Stomach (tissue), 19 donors: ENCODE results near the gene LYL1. TPM values are rescaled to one million over a fixed set of nuclear protein-coding genes. Genes with fewer than 3 reads are reported as not detected.
A peak's percentile ranks its signal among the peaks of the same experiment; 100 is the strongest.

Experiments
- DNase-seq, 2 donors: peaks; one replicate each; pipeline versions ENCODE4 v3.0.0 to v3.0.0-alpha.2; 2013 to 2019
- H3K27ac ChIP-seq, 5 donors: fragments of 200-600 bp in 4 of 5; sonication (generic) in 4 of 5; one replicate each; pipeline ENCODE4 v1.5.1; 2013 to 2019; ENCODE audit warnings: mild to moderate bottlenecking in 1 of 5, moderate library complexity in 1 of 5
- H3K27me3 ChIP-seq, 3 donors: fragments of 200-600 bp; sonication (generic); one replicate each; pipeline ENCODE4 v1.5.1; 2017 to 2019; ENCODE audit warnings: mixed run types in 1 of 3
- H3K36me3 ChIP-seq, 4 donors: fragments of 200-600 bp; sonication (generic); 1 replicate in 3 of 4; 2 replicates in 1 of 4; pipeline ENCODE4 v1.5.1; 2016 to 2019
- H3K4me1 ChIP-seq, 4 donors: fragments of 200-600 bp; sonication (generic); one replicate each; pipeline ENCODE4 v1.5.1; 2016 to 2019
- H3K4me3 ChIP-seq, 4 donors: fragments of 200-600 bp; sonication (generic) in 3 of 4; one replicate each; pipeline ENCODE4 v1.5.1; 2016 to 2019; ENCODE audit warnings: mild to moderate bottlenecking in 1 of 4
- H3K9me3 ChIP-seq, 4 donors: fragments of 200-600 bp; sonication (generic); one replicate each; pipeline ENCODE4 v1.5.1; 2016 to 2019
- EP300 ChIP-seq: sonication (generic); formaldehyde crosslinking; IDR thresholded peaks from one replicate; pipeline ENCODE4 v1.6.1; 2017; ENCODE audit warnings: antibody characterized with exemption
- POLR2A ChIP-seq, 4 donors: fragments of 450-650 bp; IDR thresholded peaks; one replicate each; pipeline ENCODE4 v1.6.1; 2016; ENCODE audit warnings: antibody characterized with exemption in 4 of 4, control low read depth in 2 of 4, mild to moderate bottlenecking in 1 of 4, moderate library complexity in 1 of 4
- POLR2AphosphoS5 ChIP-seq, 3 donors: sonication (generic); formaldehyde crosslinking; IDR thresholded peaks; one replicate each; pipeline ENCODE4 v1.6.1; 2016; ENCODE audit warnings: antibody characterized with exemption in 3 of 3
- WGBS, 5 donors: extraction: QIAGEN DNeasy Blood & Tissue Kit in 3 of 5; methylation state at CpG; one replicate each; pipeline versions ENCODE4 v1.1.5 to v1.1.7; 2013 to 2018; 5-methylcytosine and 5-hydroxymethylcytosine counted together
- intact Hi-C: fragments of 100-400 bp; cut with DNase I; formaldehyde crosslinking; loops from one replicate; pipeline ENCODE4 v1.15.1; 2023; ENCODE audit warnings: low total_unique reads
- long read RNA-seq, 10 donors: transcript quantifications; one replicate each; lab custom pipeline, GENCODE V29; 2026
- polyA plus RNA-seq, 3 donors: library from polyadenylated mRNA; stranded (reverse); fragments of 200-250 nt; gene quantifications; one replicate each; pipeline ENCODE4 v1.2.3, GENCODE V29; 2013
- total RNA-seq, 5 donors: library from RNA; depleted of rRNA; stranded (reverse); fragments of >200 nt; gene quantifications; one replicate each; pipeline versions ENCODE4 v1.1.0 to v1.2.3, GENCODE V29; 2014 to 2016
- TF ChIP-seq, protein P1 (sequence below), 7 experiments: fragments of 450-650 bp in 4 of 7; fragments of 200-600 bp in 3 of 7; sonication (generic) in 3 of 7; IDR thresholded peaks; one replicate each; pipeline ENCODE4 v1.5.1; 2016 to 2019; ENCODE audit warnings: antibody characterized with exemption in 7 of 7, control low read depth in 2 of 7, mild to moderate bottlenecking in 1 of 7
- donor health status: healthy with polysubstance abuse.
- donor health status: Bipolar disorder and iron deficiency.
- donor health status: healthy.

Gene LYL1
- total RNA-seq (10 to 100 TPM in 2 of 5 donors, 1 to 10 TPM in 2, not detected in 1; 1.3 to 19.3 (median 7.6) TPM), polyA plus RNA-seq (1 to 10 TPM; 4.1 to 5.5 (median 5.0) TPM)
- long read RNA-seq, donor 1, partial matches to known transcripts: 0 of 1 reads
- long read RNA-seq, donor 1, other reads (novel, unspliced or antisense): 0 of 1 reads
- long read RNA-seq, donor 2: 0 reads
- long read RNA-seq, donor 3, partial matches to known transcripts: 0 of 1 reads
- long read RNA-seq, donor 3, other reads (novel, unspliced or antisense): 0 of 1 reads
- long read RNA-seq, donor 4: 0 reads
- long read RNA-seq, donor 5, partial matches to known transcripts: 0 of 3 reads
- long read RNA-seq, donor 5, other reads (novel, unspliced or antisense): 0 of 3 reads
- long read RNA-seq, donor 6, transcript LYL1-201 (4 exons, 1,490 nt): major isoform, 8 of 10 reads
- long read RNA-seq, donor 6, partial matches to known transcripts: 0 of 10 reads
- long read RNA-seq, donor 6, other reads (novel, unspliced or antisense): 0 of 10 reads
- long read RNA-seq, donor 7, partial matches to known transcripts: 0 of 2 reads
- long read RNA-seq, donor 7, other reads (novel, unspliced or antisense): 0 of 2 reads
- long read RNA-seq, donor 8: 0 reads
- long read RNA-seq, donor 9, partial matches to known transcripts: 0 of 2 reads
- long read RNA-seq, donor 9, other reads (novel, unspliced or antisense): 0 of 2 reads
- long read RNA-seq, donor 10: 0 reads

DNA sequence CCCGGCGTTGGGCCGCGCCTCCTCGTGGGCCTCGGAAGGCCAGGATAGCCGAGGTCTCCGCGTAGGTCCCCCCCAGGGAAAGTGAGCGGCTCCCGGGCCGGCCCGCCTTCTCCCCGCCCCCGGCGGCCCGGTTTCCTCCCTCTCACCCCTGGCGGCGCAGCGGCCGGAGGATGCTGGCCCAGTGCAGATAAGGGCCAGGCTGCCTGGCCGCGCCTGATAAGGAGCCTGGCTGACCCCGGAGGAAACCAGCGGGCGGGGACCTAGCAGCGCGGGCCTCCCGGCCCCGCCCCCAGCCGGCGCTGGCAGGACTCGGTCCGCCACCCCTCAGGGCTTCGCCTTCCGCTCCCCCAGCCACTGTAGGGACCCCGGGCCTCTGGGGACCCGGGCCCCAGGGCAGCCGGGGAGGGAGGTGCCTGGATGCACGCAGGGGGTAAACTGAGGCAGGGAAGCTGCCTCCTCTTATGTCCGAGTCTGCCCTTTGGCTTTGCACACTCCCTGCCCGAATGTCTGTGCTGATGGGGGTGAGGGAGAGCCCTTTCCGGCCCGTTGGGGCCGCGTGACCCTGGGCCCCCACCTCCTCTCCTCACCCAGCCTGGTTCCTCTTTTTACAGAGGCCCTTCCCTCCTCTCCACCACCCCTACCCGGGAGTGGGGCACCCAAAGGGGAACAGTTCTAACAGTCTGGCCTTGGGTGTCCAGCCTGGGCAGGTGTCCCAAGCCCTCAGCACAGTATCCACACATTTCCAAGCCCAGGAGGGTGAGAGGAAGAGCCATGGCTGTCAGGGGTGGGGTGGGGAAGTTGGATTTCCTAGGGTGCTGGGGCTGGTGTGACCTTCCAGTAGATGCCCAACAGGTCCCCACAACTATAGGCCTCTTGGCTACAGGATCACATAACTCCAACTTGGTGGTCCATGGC lies at the start of gene LYL1:
Gene LYL1 (minus strand): TSS at position 193 of the 915 bp plus-strand sequence. CDS start 1,687 bp downstream, outside the sequence.
- no peaks in the 10 kb centered on the region for H3K9me3 ChIP-seq
- peaks cover 37 to 78% (median 59%) of the 10 kb centered on the region in 4 donors for H3K4me1 ChIP-seq
- peaks cover 0 to 22% (median 17%) of the 10 kb centered on the region in 4 donors for H3K36me3 ChIP-seq
- peak; percentile 86 to 88 for DNase-seq
- WGBS, 5 donors: 0 to 2% (median 2%) methylated on average over 34 to 46 of the region's 47 CpGs
- TF ChIP-seq EP300 (no peak), POLR2AphosphoS5 (IDR thresholded peaks at IDR 0.05) (peak; percentile 35 to 75 (median 68)), POLR2A (IDR thresholded peaks at IDR 0.05) (no peak)
- TF ChIP-seq, protein P1, sequence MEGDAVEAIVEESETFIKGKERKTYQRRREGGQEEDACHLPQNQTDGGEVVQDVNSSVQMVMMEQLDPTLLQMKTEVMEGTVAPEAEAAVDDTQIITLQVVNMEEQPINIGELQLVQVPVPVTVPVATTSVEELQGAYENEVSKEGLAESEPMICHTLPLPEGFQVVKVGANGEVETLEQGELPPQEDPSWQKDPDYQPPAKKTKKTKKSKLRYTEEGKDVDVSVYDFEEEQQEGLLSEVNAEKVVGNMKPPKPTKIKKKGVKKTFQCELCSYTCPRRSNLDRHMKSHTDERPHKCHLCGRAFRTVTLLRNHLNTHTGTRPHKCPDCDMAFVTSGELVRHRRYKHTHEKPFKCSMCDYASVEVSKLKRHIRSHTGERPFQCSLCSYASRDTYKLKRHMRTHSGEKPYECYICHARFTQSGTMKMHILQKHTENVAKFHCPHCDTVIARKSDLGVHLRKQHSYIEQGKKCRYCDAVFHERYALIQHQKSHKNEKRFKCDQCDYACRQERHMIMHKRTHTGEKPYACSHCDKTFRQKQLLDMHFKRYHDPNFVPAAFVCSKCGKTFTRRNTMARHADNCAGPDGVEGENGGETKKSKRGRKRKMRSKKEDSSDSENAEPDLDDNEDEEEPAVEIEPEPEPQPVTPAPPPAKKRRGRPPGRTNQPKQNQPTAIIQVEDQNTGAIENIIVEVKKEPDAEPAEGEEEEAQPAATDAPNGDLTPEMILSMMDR (IDR thresholded peaks at IDR 0.05): peak in 1 of 7 experiments; percentile 14
- peak within 1 kb of the TSS; percentile 39 to 53 (median 42) for H3K4me3 ChIP-seq
- intact Hi-C loops: no loop called here
- peaks cover 0 to 3% (median 0%) of the 10 kb centered on the region in 3 donors for H3K27me3 ChIP-seq
- peak within 1 kb of the TSS; percentile 74 to 96 (median 86) for H3K27ac ChIP-seq

DNA sequence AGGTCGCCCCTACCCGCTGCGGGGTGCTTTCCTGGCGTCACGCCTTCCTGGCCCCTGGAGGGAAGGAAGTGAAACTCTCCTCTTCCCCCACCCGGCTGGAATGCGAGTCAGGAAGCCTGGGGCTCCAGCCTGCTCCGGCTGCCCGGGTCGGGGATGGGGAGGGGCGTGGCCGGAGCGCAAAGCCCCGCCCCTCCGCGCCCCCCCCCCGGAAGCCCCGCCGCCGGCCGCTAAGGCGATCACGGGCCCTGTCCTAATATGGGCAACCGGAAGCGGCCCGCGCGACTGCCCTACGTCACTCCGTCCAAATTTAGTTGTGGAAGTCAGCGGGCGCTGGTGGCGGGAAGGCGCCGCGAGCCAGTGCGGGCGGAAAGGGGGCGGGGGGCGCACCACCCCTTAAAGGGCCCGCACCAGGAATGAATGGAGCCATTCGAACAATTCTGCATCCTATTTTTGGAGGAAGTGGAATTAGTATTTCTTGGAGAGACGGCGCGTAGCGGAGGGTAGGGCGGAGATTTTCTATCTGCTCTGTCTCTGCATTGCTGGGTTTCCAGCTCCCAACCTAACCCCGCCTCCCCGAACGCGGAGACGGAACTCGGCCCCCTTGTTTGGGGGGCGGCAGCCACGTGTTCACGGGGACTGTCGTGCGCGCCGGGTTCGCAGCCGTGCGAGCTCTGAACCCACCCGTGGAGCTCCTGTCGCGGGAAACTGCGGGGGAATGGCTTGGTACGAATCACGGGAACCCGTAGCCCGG lies 49.1 kb upstream of the LYL1 start:
- Histone ChIP-seq H3K4me3 (peak overlapping the region; percentile 85 to 92 (median 88)), H3K27ac (peak overlapping the region; percentile 96 to 99 (median 99)), H3K9me3 (no peaks in the 10 kb centered on the region), H3K27me3 (no peaks in the 10 kb centered on the region), H3K4me1 (peaks cover 24 to 50% (median 43%) of the 10 kb centered on the region in 4 donors), H3K36me3 (no peaks in the 10 kb centered on the region)
- 0 to 1% (median 0%) methylated on average over 53 to 71 of the region's 71 CpGs for WGBS, 5 donors
- intact Hi-C loops: no loop called here
- TF ChIP-seq POLR2AphosphoS5 (IDR thresholded peaks at IDR 0.05): peak; percentile 98 to 100 (median 99)
- peak in 2 of 4 donors; percentile 94 for TF ChIP-seq POLR2A (IDR thresholded peaks at IDR 0.05)
- TF ChIP-seq, protein P1 (IDR thresholded peaks at IDR 0.05): no peak
- TF ChIP-seq EP300: peak; percentile 44
- peak; percentile 99 for DNase-seq

DNA sequence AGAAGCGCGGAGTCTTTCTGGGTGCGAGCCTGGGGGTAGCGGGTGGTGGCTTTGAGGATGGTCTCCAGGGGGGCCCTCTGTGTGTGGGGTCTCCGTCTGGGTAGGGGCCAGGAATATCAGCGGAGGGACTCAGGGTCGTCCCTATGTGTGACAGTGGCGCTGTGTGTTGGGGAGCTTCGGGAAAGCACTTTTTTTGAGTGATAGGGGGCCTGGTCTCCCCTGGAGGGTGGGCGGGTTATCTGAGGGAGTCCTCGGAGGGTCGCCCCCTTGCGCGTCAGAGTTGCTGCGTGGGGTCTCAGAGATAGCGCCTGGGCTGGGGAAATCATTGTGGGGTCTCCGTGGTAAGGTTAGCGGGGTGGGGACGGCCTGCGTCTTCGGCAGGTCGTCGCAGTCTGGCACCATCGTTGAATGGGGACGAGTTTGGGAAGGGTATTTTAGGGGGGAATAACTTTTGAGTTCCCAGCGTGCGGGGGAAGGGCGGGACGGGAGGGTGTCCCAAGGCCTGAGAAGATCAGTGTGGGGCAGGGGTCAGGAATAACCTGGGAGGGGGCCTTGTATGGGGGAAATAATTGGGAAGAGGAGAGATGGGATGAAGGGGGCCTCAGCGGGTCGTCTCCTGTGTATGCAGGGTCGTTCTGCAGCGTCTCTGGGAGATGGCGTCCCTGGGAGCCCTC lies 48.4 kb upstream of the LYL1 start:
- H3K36me3 ChIP-seq: peaks cover 0 to 6% (median 3%) of the 10 kb centered on the region in 4 donors
- TF ChIP-seq POLR2A (IDR thresholded peaks at IDR 0.05) (no peak), EP300 (no peak), POLR2AphosphoS5 (IDR thresholded peaks at IDR 0.05) (no peak)
- TF ChIP-seq, protein P1 (IDR thresholded peaks at IDR 0.05): no peak
- 0 to 1% (median 1%) methylated on average over 33 to 34 of the region's 34 CpGs for WGBS, 5 donors
- H3K4me3 ChIP-seq: peak overlapping the region; percentile 85 to 92 (median 88)
- DNase-seq: peak in 1 of 2 donors; percentile 76
- peaks cover 20 to 47% (median 37%) of the 10 kb centered on the region in 4 donors for H3K4me1 ChIP-seq
- H3K27ac ChIP-seq: peak overlapping the region; percentile 93 to 99 (median 99)
- intact Hi-C loops: no loop called here
- no peaks in the 10 kb centered on the region for H3K27me3 ChIP-seq
- H3K9me3 ChIP-seq: no peaks in the 10 kb centered on the region
